Endothelial cell of umbilical vein (primary cell): ENCODE measurements around the gene COL26A1. TPM values are rescaled to one million over a fixed set of nuclear protein-coding genes. Genes with fewer than 3 reads are reported as not detected.

Experiments
- BruUV-seq: library from RNA; stranded (reverse); fragments of 400-500 nt; replicated peaks from 2 replicates; lab custom pipeline; 2021; lab: Mats Ljungman, UMichigan
- CTCF ChIA-PET: fragments of 300-600, 350-600 bp; sonication (Branson Sonifier 250); formaldehyde crosslinking; loops from one replicate; lab custom pipeline; 2021; ENCODE audit warnings: antibody characterized with exemption, inconsistent platforms; lab: Charles Lee
- POLR2A ChIA-PET: fragments of 300-600, 350-600 bp; sonication (Branson Sonifier 250); formaldehyde crosslinking; loops from one replicate; lab custom pipeline; 2021; ENCODE audit warnings: antibody characterized with exemption, inconsistent platforms; lab: Charles Lee
- DNase-seq: peaks from one replicate; pipeline ENCODE4 v3.0.0-alpha.2; 2011; ENCODE audit warnings: low read depth, low spot score
- FAIRE-seq: peaks from 2 replicates; lab custom pipeline; 2011; peaks lifted over from hg19 to GRCh38; lab: Jason Lieb, UNC
- H2AFZ ChIP-seq: 2 replicates; pipeline ENCODE4 v1.6.0; 2012; ENCODE audit warnings: low read depth, low read length, control low read depth, inconsistent platforms
- H3K27ac ChIP-seq: 2 replicates; pipeline ENCODE4 v1.5.1; 2011; ENCODE audit warnings: low read depth, mild to moderate bottlenecking, control low read depth, low read length, moderate library complexity; ENCODE audit not compliant: insufficient read depth
- H3K27me3 ChIP-seq, 2 experiments: 2 replicates each; pipeline versions ENCODE4 v1.6.0 to v1.6.1; 2011; ENCODE audit warnings: low read length in 2 of 2, mixed read lengths in 1 of 2; ENCODE audit not compliant: control insufficient read depth in 2 of 2, insufficient read depth in 2 of 2
- H3K36me3 ChIP-seq, 2 experiments: 2 replicates in 1 of 2; 3 replicates in 1 of 2; pipeline ENCODE4 v1.5.1; 2011; ENCODE audit warnings: low read length in 2 of 2, mild to moderate bottlenecking in 1 of 2, moderate library complexity in 1 of 2; ENCODE audit not compliant: control insufficient read depth in 2 of 2, insufficient read depth in 2 of 2; ENCODE audit errors: extremely low read depth in 1 of 2
- H3K4me1 ChIP-seq: 3 replicates; pipeline ENCODE4 v1.5.1; 2011; ENCODE audit warnings: mild to moderate bottlenecking, low read length; ENCODE audit not compliant: control insufficient read depth, insufficient read depth; ENCODE audit errors: extremely low read depth
- H3K4me2 ChIP-seq: 2 replicates; pipeline ENCODE4 v1.6.1; 2011; ENCODE audit warnings: low read length, control low read depth, mixed read lengths; ENCODE audit not compliant: insufficient read depth
- H3K4me3 ChIP-seq, 3 experiments: fragments of 200-600 bp in 1 of 3; sonication (generic), shearing (Covaris generic) in 1 of 3; replicated peaks in 1 of 3; 2 replicates each; pipeline ENCODE4 v1.5.1; 2011 to 2016; ENCODE audit warnings: control low read depth in 3 of 3, low read length in 3 of 3, mild to moderate bottlenecking in 2 of 3, inconsistent platforms in 1 of 3, low read depth in 1 of 3, moderate library complexity in 1 of 3; ENCODE audit not compliant: insufficient read depth in 1 of 3
- H3K79me2 ChIP-seq: 2 replicates; pipeline ENCODE4 v1.6.0; 2012; ENCODE audit warnings: low read length, inconsistent platforms; ENCODE audit not compliant: control insufficient read depth, insufficient read depth
- H3K9ac ChIP-seq: replicated peaks from 2 replicates; pipeline ENCODE3; 2011; ENCODE audit warnings: low read length, control low read depth; ENCODE audit not compliant: insufficient read depth; ENCODE audit errors: extremely low read depth
- H3K9me1 ChIP-seq: replicated peaks from 3 replicates; pipeline ENCODE4 v1.6.0; 2011; ENCODE audit warnings: mild to moderate bottlenecking, low read length; ENCODE audit not compliant: control insufficient read depth, insufficient read depth; ENCODE audit errors: extremely low read depth
- H3K9me3 ChIP-seq: replicated peaks from 2 replicates; pipeline ENCODE4 v1.5.1; 2012; ENCODE audit warnings: low read length, inconsistent platforms; ENCODE audit not compliant: control insufficient read depth, insufficient read depth
- H4K20me1 ChIP-seq: replicated peaks from 2 replicates; pipeline ENCODE3; 2011; ENCODE audit warnings: mild to moderate bottlenecking, low read length; ENCODE audit not compliant: control insufficient read depth, insufficient read depth; ENCODE audit errors: extremely low read depth
- EZH2 ChIP-seq: IDR thresholded peaks from 2 replicates; pipeline ENCODE4 v1.6.1; 2012; ENCODE audit warnings: borderline replicate concordance, low read depth, mild to moderate bottlenecking, moderate library complexity, low read length, inconsistent platforms; ENCODE audit not compliant: severe bottlenecking
- FOS ChIP-seq: IDR thresholded peaks from 2 replicates; pipeline ENCODE4 v1.6.1; 2011; ENCODE audit warnings: mild to moderate bottlenecking, low read length, moderate library complexity, borderline replicate concordance; ENCODE audit not compliant: insufficient read depth
- MYC ChIP-seq: IDR thresholded peaks from one replicate; pipeline ENCODE4 v1.6.1; 2011; ENCODE audit warnings: mild to moderate bottlenecking, low read depth, low read length
- POLR2AphosphoS5 ChIP-seq: IDR thresholded peaks from 2 replicates; pipeline ENCODE4 v1.6.1; 2012; ENCODE audit warnings: low read depth, mild to moderate bottlenecking, control low read depth, low read length, moderate library complexity; ENCODE audit not compliant: insufficient read depth
- dilution Hi-C: fragments of 300-500 bp; cut with MboI; formaldehyde crosslinking; loops from one replicate; pipeline ENCODE4 v1.15.0; 2019; ENCODE audit warnings: low sequenced_read_pairs; ENCODE audit not compliant: extremely low pct_ligation_motif_present
- intact Hi-C: fragments of 100-400 bp; cut with micrococcal nuclease; formaldehyde crosslinking; loops from one replicate; pipeline ENCODE4 v1.10.0; 2022
- polyA plus RNA-seq, 4 experiments: library from polyadenylated mRNA; depleted of rRNA in 3 of 4; stranded (reverse) in 3 of 4; unstranded in 1 of 4; fragments of >200 nt; gene quantifications; 2 replicates each; pipeline versions ENCODE4 v1.2.1 to v1.2.3, GENCODE V29; 2011 to 2012; ENCODE audit warnings: missing spikeins in 1 of 4
- total RNA-seq: library from RNA; stranded (reverse); gene quantifications from 2 replicates; pipeline ENCODE4 v1.2.3, GENCODE V29; 2021
- TF ChIP-seq, protein P1 (sequence below): IDR thresholded peaks from 2 replicates; pipeline ENCODE4 v1.6.1; 2011; ENCODE audit not compliant: insufficient read depth, insufficient read length

COL26A1 gene
- total and polyA plus RNA-seq, 2 donors (not counting 3 experiments of a cell fraction or from before 2014, with no cell fraction given), result not detected

DNA sequence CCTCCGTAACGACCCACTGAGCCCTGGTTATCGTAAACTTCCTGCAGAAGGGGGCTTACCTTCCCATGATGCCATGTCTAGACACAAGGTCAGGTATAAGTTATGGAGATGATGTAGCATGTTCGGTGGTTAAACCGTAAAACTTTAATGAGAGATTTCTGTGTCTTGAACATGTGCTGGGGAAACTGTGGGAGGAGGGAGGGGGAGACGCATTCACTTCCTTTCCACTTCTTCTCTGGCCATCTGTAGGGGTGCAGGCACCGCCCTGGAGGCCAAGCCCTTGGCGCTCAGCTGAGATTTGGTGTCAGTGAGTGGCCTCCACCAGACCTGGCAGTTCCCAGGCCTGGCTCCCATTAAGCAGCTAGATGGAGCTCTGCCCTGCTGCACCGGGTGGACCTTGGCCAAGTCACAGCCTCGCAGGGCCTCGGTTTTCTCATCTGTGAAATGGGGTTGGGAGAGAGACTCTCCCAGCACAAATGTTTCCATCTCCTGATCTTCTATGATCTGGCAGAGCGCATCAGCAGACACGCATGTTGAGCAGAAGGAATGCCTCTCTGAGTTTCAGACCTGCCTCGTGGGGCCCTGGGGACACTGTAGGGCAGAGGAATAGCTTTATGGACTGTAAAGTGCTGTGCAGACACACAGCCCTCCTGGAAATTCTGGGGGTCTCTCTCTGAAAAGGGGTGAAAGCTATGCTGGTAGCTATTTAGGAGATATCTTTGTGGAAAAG is 106.0 kb downstream of the COL26A1 start:
- no peak for DNase-seq
- dilution Hi-C loops, result no loop called here
- H3K27ac ChIP-seq, result no peak overlapping the region
- no peaks in the 10 kb centered on the region for H3K36me3 ChIP-seq
- FAIRE-seq, result no peak
- H3K4me3 ChIP-seq, result no peak overlapping the region
- H3K9me1 ChIP-seq, result no peaks in the 10 kb centered on the region
- intact Hi-C loops, result no loop called here
- no peaks in the 10 kb centered on the region for H3K27me3 ChIP-seq
- no peaks in the 10 kb centered on the region for H4K20me1 ChIP-seq
- TF ChIP-seq POLR2AphosphoS5 (no peak), MYC (no peak), EZH2 (no peak), FOS (no peak)
- TF ChIP-seq, protein P1, sequence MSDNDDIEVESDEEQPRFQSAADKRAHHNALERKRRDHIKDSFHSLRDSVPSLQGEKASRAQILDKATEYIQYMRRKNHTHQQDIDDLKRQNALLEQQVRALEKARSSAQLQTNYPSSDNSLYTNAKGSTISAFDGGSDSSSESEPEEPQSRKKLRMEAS, result no peak
- BruUV-seq, result no TSS peak
- H3K79me2 ChIP-seq, result no peaks in the 10 kb centered on the region
- no peak overlapping the region for H3K9ac ChIP-seq
- H3K4me1 ChIP-seq, result no peaks in the 10 kb centered on the region
- H3K9me3 ChIP-seq, result no peaks in the 10 kb centered on the region
- no peak overlapping the region for H2AFZ ChIP-seq
- H3K4me2 ChIP-seq, result no peak overlapping the region
- CTCF ChIA-PET, result interaction anchor here (1.0 kb wide), 1 partner anchor 16 kb away, joined by 3 read pairs; no protein-coding TSS in a partner anchor
- POLR2A ChIA-PET, result no interaction called here
